Glutamatergic neuron (in vitro differentiated cells): ENCODE results near the gene LIPH. TPM values are rescaled to one million over a fixed set of nuclear protein-coding genes. Genes with fewer than 3 reads are reported as not detected.
A peak's percentile ranks its signal among the peaks of the same experiment; 100 is the strongest.
"Not testable (repeated sequence)": the region's sequence is repeated elsewhere in the genome, so short reads cannot be mapped to it uniquely, and the experiment has no call there.

Source experiments
- DNase-seq: peaks from one replicate; pipeline ENCODE4 v3.0.0; 2022
- H3K27ac Mint-ChIP-seq: one replicate; pipeline ENCODE4 v1.8.0; 2020; ENCODE audit warnings: mild to moderate bottlenecking, mixed read lengths, inconsistent platforms; ENCODE audit not compliant: unreplicated experiment
- H3K27me3 Mint-ChIP-seq: one replicate; pipeline ENCODE4 v1.8.0; 2020; ENCODE audit warnings: mild to moderate bottlenecking, moderate library complexity, mixed read lengths, inconsistent platforms; ENCODE audit not compliant: unreplicated experiment
- H3K36me3 Mint-ChIP-seq: one replicate; pipeline ENCODE4 v1.8.0; 2020; ENCODE audit warnings: mild to moderate bottlenecking, mixed read lengths, inconsistent platforms; ENCODE audit not compliant: unreplicated experiment
- H3K4me1 Mint-ChIP-seq: one replicate; pipeline ENCODE4 v1.8.0; 2020; ENCODE audit warnings: mild to moderate bottlenecking, low read depth, mixed read lengths, inconsistent platforms; ENCODE audit not compliant: unreplicated experiment
- H3K4me3 Mint-ChIP-seq: one replicate; pipeline ENCODE4 v1.8.0; 2020; ENCODE audit warnings: mild to moderate bottlenecking, mixed read lengths, inconsistent platforms; ENCODE audit not compliant: unreplicated experiment
- H3K9me3 Mint-ChIP-seq: one replicate; pipeline ENCODE4 v1.8.0; 2020; ENCODE audit warnings: mild to moderate bottlenecking, moderate library complexity, mixed read lengths, inconsistent platforms; ENCODE audit not compliant: unreplicated experiment
- CTCF ChIP-seq: fragments of 200-600 bp; sonication (generic); IDR thresholded peaks from one replicate; pipeline ENCODE4 v1.5.0; 2021; ENCODE audit not compliant: partially characterized antibody, unreplicated experiment
- total RNA-seq: library from RNA; stranded (reverse); fragmentation: NEBNext Ultra II Directional; extraction: Animal tissue kit (Norgen Biotek cat#: 25700); gene quantifications from one replicate; pipeline ENCODE4 v1.2.1, GENCODE V29; 2021; ENCODE audit not compliant: unreplicated experiment

Gene LIPH
- total RNA-seq, 1 donor from 2014 or later, result not detected

GRCh38 chr3:185559706-185560090 is 7.3 kb upstream of the LIPH start:
- DNase-seq, result no peak
- Mint-ChIP-seq H3K27me3 (no peaks in the 10 kb centered on the region), H3K4me3 (no peak overlapping the region), H3K9me3 (no peaks in the 10 kb centered on the region), H3K27ac (no peak overlapping the region), H3K36me3 (no peaks in the 10 kb centered on the region), H3K4me1 (no peaks in the 10 kb centered on the region)
- TF ChIP-seq CTCF, result no peak

DNA sequence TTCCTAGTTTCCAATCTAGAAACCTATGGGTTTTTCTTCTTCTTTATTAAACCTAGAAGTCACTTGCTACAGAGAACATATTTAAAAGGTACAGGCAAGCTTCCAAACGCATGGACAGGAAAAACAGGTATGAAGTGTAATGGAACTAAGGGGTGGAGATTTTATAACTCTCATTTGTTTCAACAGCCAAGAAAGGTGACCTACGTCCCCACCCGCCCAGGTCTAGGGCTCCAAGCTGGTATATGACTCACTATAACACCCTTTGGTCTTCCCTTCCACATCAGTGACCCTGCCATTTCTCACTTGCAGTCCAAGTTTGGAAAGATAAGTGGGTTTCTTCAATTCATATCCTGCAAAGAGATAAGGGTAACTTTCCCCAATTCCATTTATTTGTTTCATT is 6.0 kb upstream of the LIPH start:
- Mint-ChIP-seq H3K27me3 (no peaks in the 10 kb centered on the region), H3K9me3 (no peaks in the 10 kb centered on the region), H3K4me3 (peak overlapping the region; percentile 9), H3K27ac (no peak overlapping the region), H3K36me3 (no peaks in the 10 kb centered on the region), H3K4me1 (no peaks in the 10 kb centered on the region)
- no peak for DNase-seq
- TF ChIP-seq CTCF, result no peak

DNA sequence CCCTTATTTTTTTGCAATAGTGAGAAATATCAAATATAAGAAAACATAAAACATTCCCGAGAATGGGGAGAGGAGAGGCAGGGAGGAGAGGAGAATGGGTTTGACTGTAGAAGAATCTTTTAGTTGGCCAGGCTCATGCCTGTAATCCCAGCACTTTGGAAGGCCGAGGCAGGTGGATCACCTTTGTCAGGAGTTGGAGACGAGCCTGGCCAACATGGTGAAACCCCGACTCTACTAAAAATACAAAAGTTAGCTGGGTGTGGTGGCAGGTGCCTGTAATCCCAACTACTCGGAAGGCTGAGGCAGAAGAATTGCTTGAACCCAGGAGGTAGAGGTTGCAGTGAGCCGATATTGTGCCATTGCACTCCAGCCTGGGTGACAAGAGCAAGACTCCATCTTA is 4.3 kb upstream of the LIPH start:
- H3K27me3 Mint-ChIP-seq, H3K9me3 Mint-ChIP-seq, H3K4me1 Mint-ChIP-seq, H3K27ac Mint-ChIP-seq, DNase-seq, H3K36me3 Mint-ChIP-seq, H3K4me3 Mint-ChIP-seq: not testable (repeated sequence)

- Mint-ChIP-seq H3K9me3 (no peaks in the 10 kb centered on the region), H3K4me3 (no peak overlapping the region), H3K4me1 (no peaks in the 10 kb centered on the region), H3K27me3 (no peaks in the 10 kb centered on the region), H3K36me3 (no peaks in the 10 kb centered on the region), H3K27ac (no peak overlapping the region)
- TF ChIP-seq CTCF, result no peak
- no peak for DNase-seq
Measured at GRCh38 chr3:185555860-185556347, 3.5 kb upstream of the LIPH start.

DNA sequence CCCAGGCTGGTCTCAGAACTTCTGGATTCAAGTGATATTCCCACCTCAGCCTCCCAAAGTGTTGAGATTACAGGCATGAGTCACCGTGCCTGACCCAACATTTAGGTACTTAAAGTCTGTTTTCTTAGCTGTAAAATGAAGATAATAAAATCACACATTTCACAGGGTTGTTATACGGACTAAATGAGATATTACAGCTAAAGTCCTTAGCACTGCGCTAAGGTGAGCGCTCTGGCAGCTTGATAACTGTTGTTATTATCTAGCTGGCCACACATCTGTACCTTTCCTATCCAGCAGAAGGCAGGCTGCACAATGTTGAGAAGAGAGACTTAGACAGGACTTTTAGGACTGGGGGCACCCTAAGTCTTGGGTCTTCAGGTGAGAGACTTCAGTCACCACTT is 2.7 kb upstream of the LIPH start:
- H3K36me3 Mint-ChIP-seq, result no peaks in the 10 kb centered on the region
- H3K4me3 Mint-ChIP-seq, result no peak overlapping the region
- TF ChIP-seq CTCF, result no peak
- H3K27ac Mint-ChIP-seq, result no peak overlapping the region
- no peaks in the 10 kb centered on the region for H3K9me3 Mint-ChIP-seq
- no peaks in the 10 kb centered on the region for H3K4me1 Mint-ChIP-seq
- DNase-seq, result no peak
- no peaks in the 10 kb centered on the region for H3K27me3 Mint-ChIP-seq
